Thyroid gland (tissue), 4 donors: ENCODE data around the gene BLID.

Experiments
- CTCF ChIP-seq, 6 experiments: fragments of 200-600 bp in 3 of 6; fragments of 450-650 bp in 3 of 6; sonication (generic) in 3 of 6; IDR thresholded peaks; one replicate each; pipeline ENCODE4 v1.5.1; 2016 to 2019; ENCODE audit warnings: antibody characterized with exemption in 6 of 6, mild to moderate bottlenecking in 2 of 6, inconsistent platforms in 1 of 6, moderate library complexity in 1 of 6
- POLR2A ChIP-seq, 2 donors: fragments of 450-650 bp; IDR thresholded peaks; one replicate each; pipeline ENCODE4 v1.6.1; 2017; ENCODE audit warnings: antibody characterized with exemption in 2 of 2, mild to moderate bottlenecking in 2 of 2, moderate library complexity in 1 of 2

DNA sequence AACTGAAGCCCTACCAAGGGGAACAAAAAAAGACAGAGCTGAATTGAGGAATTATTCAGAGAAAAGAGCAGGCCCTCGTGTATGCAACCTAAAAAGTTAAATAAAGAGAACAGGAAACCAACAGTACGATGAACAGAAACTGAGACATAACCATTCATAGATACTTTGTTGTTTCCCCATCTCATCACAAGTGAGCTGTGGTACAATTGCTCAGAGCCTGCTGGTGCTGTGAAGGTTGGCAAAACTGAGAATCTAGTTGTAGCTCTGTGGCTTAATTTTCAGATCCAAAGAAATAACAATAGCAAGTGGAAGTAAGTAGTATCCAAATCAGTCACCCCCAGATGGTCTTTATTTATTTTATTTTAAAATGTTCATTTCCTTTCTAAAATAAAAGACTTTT lies 37.7 kb upstream of the BLID start:
- no peak for TF ChIP-seq CTCF (IDR thresholded peaks at IDR 0.05)
- no peak for TF ChIP-seq POLR2A (IDR thresholded peaks at IDR 0.05)
